KMS-11 (cell line): ENCODE measurements around the gene TMEM119.

ENCODE experiments used
- H2AFZ ChIP-seq: fragments of 200-600 bp; sonication (generic); 2 replicates; pipeline ENCODE4 v1.6.1; 2016; ENCODE audit warnings: antibody characterized with exemption, mixed run types, low read depth
- H3K27ac ChIP-seq: fragments of 200-600 bp; sonication (generic); 2 replicates; pipeline ENCODE4 v1.6.1; 2016; ENCODE audit warnings: mild to moderate bottlenecking, mixed run types
- H3K27me3 ChIP-seq: fragments of 200-600 bp; sonication (generic); 2 replicates; pipeline ENCODE4 v1.6.1; 2017; ENCODE audit warnings: mild to moderate bottlenecking, low read depth, mixed run types, moderate library complexity; ENCODE audit not compliant: insufficient read depth
- H3K36me3 ChIP-seq: fragments of 200-600 bp; sonication (generic); 2 replicates; pipeline ENCODE4 v1.6.1; 2017; ENCODE audit warnings: mild to moderate bottlenecking, mixed run types; ENCODE audit not compliant: insufficient read depth
- H3K4me1 ChIP-seq: fragments of 200-600 bp; sonication (generic); 2 replicates; pipeline ENCODE4 v1.6.1; 2016; ENCODE audit warnings: mild to moderate bottlenecking, low read depth, mixed run types; ENCODE audit not compliant: poor library complexity, severe bottlenecking
- H3K4me2 ChIP-seq: fragments of 200-600 bp; sonication (generic); 2 replicates; pipeline ENCODE4 v1.7.0; 2016; ENCODE audit warnings: mild to moderate bottlenecking, mixed run types
- H3K4me3 ChIP-seq: fragments of 200-600 bp; sonication (generic); IDR thresholded peaks from 2 replicates; pipeline ENCODE4 v1.6.1; 2017; ENCODE audit warnings: low read depth, low read length, mixed read lengths; ENCODE audit not compliant: insufficient read depth
- H3K79me2 ChIP-seq: fragments of 200-600 bp; sonication (generic); 2 replicates; pipeline ENCODE4 v1.6.1; 2016; ENCODE audit warnings: low read depth, mixed run types; ENCODE audit not compliant: insufficient read depth
- H3K9ac ChIP-seq: fragments of 200-600 bp; sonication (generic); 2 replicates; pipeline ENCODE4 v1.6.1; 2016; ENCODE audit warnings: mild to moderate bottlenecking, mixed run types
- H4K20me1 ChIP-seq: fragments of 200-600 bp; sonication (generic); 2 replicates; pipeline ENCODE4 v1.6.1; 2016; ENCODE audit warnings: mild to moderate bottlenecking, mixed run types; ENCODE audit not compliant: insufficient read depth
- CTCF ChIP-seq: fragments of 200-600 bp; sonication (generic); conservative IDR thresholded peaks from 2 replicates; pipeline ENCODE4 v1.6.1; 2017; ENCODE audit warnings: low read depth, mild to moderate bottlenecking, antibody characterized with exemption, low read length, moderate library complexity, mixed read lengths

Gene TMEM119

GRCh38 chr12:108643941-108644810 is 46.3 kb upstream of the TMEM119 start:
- Histone ChIP-seq H3K27ac (no peak overlapping the region), H2AFZ (no peak overlapping the region), H3K27me3 (no peaks in the 10 kb centered on the region), H3K4me1 (peaks cover 54% of the 10 kb centered on the region), H4K20me1 (no peaks in the 10 kb centered on the region), H3K36me3 (no peaks in the 10 kb centered on the region), H3K4me2 (no peak overlapping the region), H3K9ac (no peak overlapping the region), H3K4me3 (no peak overlapping the region), H3K79me2 (no peaks in the 10 kb centered on the region)
- no peak for TF ChIP-seq CTCF

- Histone ChIP-seq H3K27me3 (no peaks in the 10 kb centered on the region), H3K9ac (no peak overlapping the region), H2AFZ (no peak overlapping the region), H4K20me1 (no peaks in the 10 kb centered on the region), H3K36me3 (no peaks in the 10 kb centered on the region), H3K4me3 (no peak overlapping the region), H3K27ac (no peak overlapping the region), H3K79me2 (no peaks in the 10 kb centered on the region; the same call in 1 of the 2 replicates), H3K4me1 (peaks cover 65% of the 10 kb centered on the region), H3K4me2 (peak overlapping the region; percentile 21; the same call in 1 of the 2 replicates)
- TF ChIP-seq CTCF = no peak
Observed at GRCh38 chr12:108642899-108643654, 45.2 kb upstream of the TMEM119 start.

GRCh38 chr12:108642269-108642870 is 44.5 kb upstream of the TMEM119 start:
- H3K27ac ChIP-seq = no peak overlapping the region
- H3K9ac ChIP-seq = no peak overlapping the region

More at GRCh38 chr12:108642269-108642870, 44.5 kb upstream of the TMEM119 start:
- H2AFZ ChIP-seq = no peak overlapping the region
- H3K4me3 ChIP-seq = no peak overlapping the region
- no peak for TF ChIP-seq CTCF
- H3K36me3 ChIP-seq = no peaks in the 10 kb centered on the region
- no peak overlapping the region for H3K4me2 ChIP-seq
- H3K4me1 ChIP-seq = peaks cover 71% of the 10 kb centered on the region
- H3K79me2 ChIP-seq = peaks cover 7% of the 10 kb centered on the region
- no peaks in the 10 kb centered on the region for H3K27me3 ChIP-seq
- no peaks in the 10 kb centered on the region for H4K20me1 ChIP-seq
